Panc1 (cell line): ENCODE results near the gene KCNJ14.

Experiments
- CTCF ChIP-seq: fragments of 450-650 bp; IDR thresholded peaks from 2 replicates; pipeline ENCODE4 v1.5.1; 2017; ENCODE audit warnings: mild to moderate bottlenecking
- POLR2AphosphoS5 ChIP-seq: IDR thresholded peaks from 2 replicates; pipeline ENCODE4 v1.6.1; 2012; ENCODE audit warnings: mild to moderate bottlenecking, low read depth, low read length, moderate library complexity
- SIN3A ChIP-seq: IDR thresholded peaks from 2 replicates; pipeline ENCODE4 v1.6.1; 2012; ENCODE audit warnings: low read depth, mild to moderate bottlenecking, low read length, moderate library complexity, borderline replicate concordance; ENCODE audit not compliant: insufficient read depth

- TF ChIP-seq CTCF (no peak), POLR2AphosphoS5 (no peak; the same call in 1 of the 2 replicates), SIN3A (peak; percentile 39; the same call in 1 of the 2 replicates)
Measured at GRCh38 chr19:48468772-48469288, 13.5 kb downstream of the KCNJ14 start.
